Hepatocyte (in vitro differentiated cells): ENCODE data around the gene TMCC1. TPM values are rescaled to one million over a fixed set of nuclear protein-coding genes. Genes with fewer than 3 reads are reported as not detected.

Experiments
- DNase-seq: peaks from one replicate; pipeline ENCODE4 v3.0.0-alpha.2; 2016; ENCODE audit warnings: low spot score
- H2AFZ ChIP-seq: fragments of 200-600 bp; sonication (generic); 2 replicates; pipeline ENCODE4 v1.6.0; 2016; ENCODE audit warnings: antibody characterized with exemption, mild to moderate bottlenecking
- H3K27ac ChIP-seq: fragments of 200-600 bp; sonication (generic); 2 replicates; pipeline ENCODE4 v1.5.1; 2016; ENCODE audit warnings: mild to moderate bottlenecking
- H3K27me3 ChIP-seq: fragments of 200-600 bp; sonication (generic); 2 replicates; pipeline ENCODE4 v1.6.1; 2016
- H3K36me3 ChIP-seq: fragments of 200-600 bp; sonication (generic); replicated peaks from 2 replicates; pipeline ENCODE4 v1.5.1; 2016; ENCODE audit warnings: low read depth; ENCODE audit not compliant: insufficient read depth
- H3K4me1 ChIP-seq: fragments of 200-600 bp; sonication (generic); 2 replicates; pipeline ENCODE4 v1.5.1; 2016; ENCODE audit warnings: mild to moderate bottlenecking, moderate library complexity; ENCODE audit not compliant: insufficient read depth
- H3K4me2 ChIP-seq: fragments of 200-600 bp; sonication (generic); 2 replicates; pipeline ENCODE4 v1.6.0; 2016
- H3K4me3 ChIP-seq: fragments of 200-600 bp; sonication (generic); 2 replicates; pipeline ENCODE4 v1.5.1; 2016; ENCODE audit warnings: mild to moderate bottlenecking
- H3K79me2 ChIP-seq: fragments of 200-600 bp; sonication (generic); 2 replicates; pipeline ENCODE4 v1.6.0; 2017; ENCODE audit warnings: mild to moderate bottlenecking
- H3K9me2 ChIP-seq: fragments of 200-600 bp; sonication (generic); replicated peaks from 2 replicates; pipeline ENCODE4 v1.6.0; 2017; ENCODE audit warnings: mild to moderate bottlenecking; ENCODE audit not compliant: insufficient read depth
- H3K9me3 ChIP-seq: fragments of 200-600 bp; sonication (generic); 2 replicates; pipeline ENCODE4 v1.5.1; 2016; ENCODE audit warnings: low read depth, mild to moderate bottlenecking
- H4K20me1 ChIP-seq: fragments of 200-600 bp; sonication (generic); 2 replicates; pipeline ENCODE4 v1.6.0; 2016; ENCODE audit warnings: mild to moderate bottlenecking; ENCODE audit not compliant: insufficient read depth, poor library complexity, severe bottlenecking
- CTCF ChIP-seq: fragments of 200-600 bp; sonication (generic); IDR thresholded peaks from 2 replicates; pipeline ENCODE4 v1.5.1; 2016; ENCODE audit warnings: antibody characterized with exemption, mild to moderate bottlenecking; ENCODE audit not compliant: poor library complexity
- EZH2 ChIP-seq: fragments of 200-600 bp; sonication (generic); IDR thresholded peaks from 2 replicates; pipeline ENCODE4 v1.6.1; 2016; ENCODE audit warnings: antibody characterized with exemption, mild to moderate bottlenecking, borderline replicate concordance
- EZH2phosphoT487 ChIP-seq: fragments of 200-600 bp; sonication (generic); IDR thresholded peaks from one replicate; pipeline ENCODE4 v1.6.1; 2018; ENCODE audit warnings: antibody characterized with exemption, mild to moderate bottlenecking, low read depth, moderate library complexity; ENCODE audit not compliant: unreplicated experiment, severe bottlenecking
- WGBS: methylation state at CpG from one replicate; pipeline ENCODE4 v1.1.6; 2016; ENCODE audit warnings: low lambda C conversion rate; ENCODE audit errors: missing lambda C conversion rate; 5-methylcytosine and 5-hydroxymethylcytosine counted together
- polyA plus RNA-seq: library from polyadenylated mRNA; unstranded; fragments of >200 nt; fragmentation: Nextera tagmentation; extraction: Ambion mirVana; gene quantifications from 2 replicates; pipeline ENCODE4 v1.2.1, GENCODE V29; 2016
- total RNA-seq: library from RNA; depleted of rRNA; stranded (reverse); fragments of >200 nt; gene quantifications from 2 replicates; pipeline ENCODE4 v1.2.3, GENCODE V29; 2014

The TMCC1 gene
- total and polyA plus RNA-seq, 2 experiments from 2014 or later = 7.0 to 17.3 TPM

- Histone ChIP-seq H3K9me3 (no peaks in the 10 kb centered on the region), H3K4me3 (no peak overlapping the region), H2AFZ (no peak overlapping the region), H4K20me1 (peaks cover 5% of the 10 kb centered on the region), H3K9me2 (no peaks in the 10 kb centered on the region), H3K36me3 (no peaks in the 10 kb centered on the region), H3K4me1 (peaks cover 18% of the 10 kb centered on the region), H3K79me2 (peaks cover 11% of the 10 kb centered on the region), H3K4me2 (no peak overlapping the region), H3K27ac (no peak overlapping the region), H3K27me3 (peaks cover 12% of the 10 kb centered on the region)
- TF ChIP-seq EZH2phosphoT487 = no peak
- TF ChIP-seq CTCF = no peak
- no peak for TF ChIP-seq EZH2
- WGBS = 85% methylated on average over 4 of the region's 4 CpGs
- no peak for DNase-seq
Observed at GRCh38 chr3:129608936-129609590, 284.4 kb downstream of the TMCC1 start.

- peaks cover 11% of the 10 kb centered on the region for H3K79me2 ChIP-seq
- peaks cover 7% of the 10 kb centered on the region for H4K20me1 ChIP-seq
- no peaks in the 10 kb centered on the region for H3K36me3 ChIP-seq
- H3K4me3 ChIP-seq = no peak overlapping the region
- WGBS = 66% methylated on average over 16 of the region's 17 CpGs
- peak; percentile 44 for DNase-seq
- TF ChIP-seq CTCF = peak; percentile 46
- no peak for TF ChIP-seq EZH2phosphoT487
- H3K9me3 ChIP-seq = no peaks in the 10 kb centered on the region
- H3K27me3 ChIP-seq = peaks cover 12% of the 10 kb centered on the region
- H3K4me1 ChIP-seq = peaks cover 24% of the 10 kb centered on the region
- no peaks in the 10 kb centered on the region for H3K9me2 ChIP-seq
- H3K4me2 ChIP-seq = no peak overlapping the region
- H3K27ac ChIP-seq = no peak overlapping the region
- H2AFZ ChIP-seq = no peak overlapping the region
Observed at GRCh38 chr3:129608087-129608935, 285.2 kb downstream of the TMCC1 start.

- Histone ChIP-seq H3K9me3 (no peaks in the 10 kb centered on the region), H4K20me1 (peaks cover 7% of the 10 kb centered on the region), H2AFZ (peak overlapping the region; percentile 52), H3K9me2 (no peaks in the 10 kb centered on the region), H3K4me1 (peaks cover 29% of the 10 kb centered on the region), H3K79me2 (peaks cover 16% of the 10 kb centered on the region), H3K27ac (peak overlapping the region; percentile 80), H3K36me3 (no peaks in the 10 kb centered on the region), H3K27me3 (peaks cover 12% of the 10 kb centered on the region), H3K4me3 (peak overlapping the region; percentile 34), H3K4me2 (peak overlapping the region; percentile 95)
- TF ChIP-seq CTCF (no peak), EZH2phosphoT487 (no peak), EZH2 (no peak)
- 59% methylated on average over 12 of the region's 18 CpGs for WGBS
- DNase-seq = no peak
Observed at GRCh38 chr3:129607391-129608068, 286.0 kb downstream of the TMCC1 start.
